Trophoblast cell (in vitro differentiated cells and primary cell): Measurements from ENCODE around the gene ACP2.
A peak's percentile ranks its signal among the peaks of the same experiment; 100 is the strongest.

Source experiments
- DNase-seq, 2 donors: peaks; one replicate each; pipeline ENCODE4 v3.0.0-alpha.2; 2016
- H2AFZ ChIP-seq: 2 replicates; pipeline ENCODE4 v1.6.1; 2013; ENCODE audit warnings: low read length, moderate library complexity, mild to moderate bottlenecking; ENCODE audit not compliant: insufficient read depth, poor library complexity
- H2AK5ac ChIP-seq: 2 replicates; pipeline ENCODE4 v1.6.1; 2013; ENCODE audit warnings: mild to moderate bottlenecking, low read length
- H2BK120ac ChIP-seq: 2 replicates; pipeline ENCODE4 v1.6.1; 2013; ENCODE audit warnings: low read length, mild to moderate bottlenecking, moderate library complexity; ENCODE audit not compliant: insufficient read depth, poor library complexity
- H2BK12ac ChIP-seq: 2 replicates; pipeline ENCODE4 v1.6.1; 2013; ENCODE audit warnings: mild to moderate bottlenecking, low read length, moderate library complexity
- H2BK5ac ChIP-seq: 2 replicates; pipeline ENCODE4 v1.6.1; 2013; ENCODE audit warnings: low read length, low read depth, moderate library complexity, mild to moderate bottlenecking; ENCODE audit not compliant: poor library complexity
- H3K14ac ChIP-seq: 2 replicates; pipeline ENCODE4 v1.6.1; 2013; ENCODE audit warnings: mild to moderate bottlenecking, low read length
- H3K18ac ChIP-seq: 2 replicates; pipeline ENCODE4 v1.6.1; 2013; ENCODE audit warnings: mild to moderate bottlenecking, low read length
- H3K23ac ChIP-seq: 2 replicates; pipeline ENCODE4 v1.6.1; 2013; ENCODE audit warnings: low read length
- H3K27ac ChIP-seq: 2 replicates; pipeline ENCODE4 v1.5.1; 2013; ENCODE audit warnings: low read depth, mild to moderate bottlenecking, inconsistent platforms, low read length, moderate library complexity
- H3K27me3 ChIP-seq: 2 replicates; pipeline ENCODE4 v1.6.1; 2013; ENCODE audit warnings: inconsistent platforms, mild to moderate bottlenecking, low read length, moderate library complexity; ENCODE audit not compliant: insufficient read depth
- H3K36me3 ChIP-seq, 2 experiments: 1 replicate in 1 of 2; 2 replicates in 1 of 2; pipeline ENCODE4 v1.6.1; 2013; ENCODE audit warnings: low read length in 2 of 2, mild to moderate bottlenecking in 2 of 2, moderate library complexity in 1 of 2; ENCODE audit not compliant: insufficient read depth in 2 of 2, control insufficient read depth in 1 of 2
- H3K4ac ChIP-seq: 2 replicates; pipeline ENCODE4 v1.6.1; 2013; ENCODE audit warnings: low read depth, mild to moderate bottlenecking, low read length, moderate library complexity
- H3K4me1 ChIP-seq, 2 experiments: 1 replicate in 1 of 2; 2 replicates in 1 of 2; pipeline ENCODE4 v1.6.1; 2013; ENCODE audit warnings: low read length in 2 of 2, mild to moderate bottlenecking in 2 of 2, moderate library complexity in 1 of 2; ENCODE audit not compliant: insufficient read depth in 2 of 2, control insufficient read depth in 1 of 2
- H3K4me2 ChIP-seq: 2 replicates; pipeline ENCODE4 v1.6.1; 2013; ENCODE audit warnings: inconsistent platforms, mild to moderate bottlenecking, low read length, moderate library complexity
- H3K4me3 ChIP-seq: 2 replicates; pipeline ENCODE4 v1.5.1; 2013; ENCODE audit warnings: mild to moderate bottlenecking, low read depth, low read length, inconsistent platforms
- H3K79me1 ChIP-seq: one replicate; pipeline ENCODE4 v1.6.1; 2013; ENCODE audit warnings: low read length
- H3K79me2 ChIP-seq: 2 replicates; pipeline ENCODE4 v1.6.1; 2013; ENCODE audit warnings: low read length, mild to moderate bottlenecking; ENCODE audit not compliant: control insufficient read depth, insufficient read depth, poor library complexity
- H3K9ac ChIP-seq: 2 replicates; pipeline ENCODE4 v1.6.1; 2013; ENCODE audit warnings: mild to moderate bottlenecking, low read length
- H3K9me3 ChIP-seq: 2 replicates; pipeline ENCODE4 v1.6.1; 2013; ENCODE audit warnings: low read depth, mild to moderate bottlenecking, control low read depth, inconsistent platforms, low read length; ENCODE audit not compliant: insufficient read depth
- H4K12ac ChIP-seq: 2 replicates; pipeline ENCODE4 v1.6.1; 2013; ENCODE audit warnings: low read depth, mild to moderate bottlenecking, low read length, moderate library complexity
- H4K8ac ChIP-seq: 2 replicates; pipeline ENCODE4 v1.6.1; 2013; ENCODE audit warnings: low read depth, mild to moderate bottlenecking, low read length, moderate library complexity
- H4K91ac ChIP-seq: one replicate; pipeline ENCODE4 v1.6.1; 2013; ENCODE audit warnings: low read depth, mild to moderate bottlenecking, low read length, moderate library complexity
- WGBS: extraction: QIAGEN DNeasy Blood & Tissue Kit; methylation state at CpG from one replicate; pipeline ENCODE4 v1.1.7; 2013; ENCODE audit warnings: missing lambda C conversion rate; ENCODE audit not compliant: insufficient read length, insufficient coverage; ENCODE audit errors: extremely low coverage; 5-methylcytosine and 5-hydroxymethylcytosine counted together

ACP2 gene

GRCh38 chr11:47229161-47229560, 19.5 kb downstream of the ACP2 start:
- no CpG with 5 or more reads among the region's 8 CpGs for WGBS
- Histone ChIP-seq H2BK120ac (no peak overlapping the region), H3K79me1 (no peaks in the 10 kb centered on the region), H3K9ac (no peak overlapping the region), H3K23ac (no peak overlapping the region), H3K4me2 (no peak overlapping the region), H4K8ac (no peak overlapping the region), H3K27me3 (no peaks in the 10 kb centered on the region), H4K91ac (no peak overlapping the region), H3K4me3 (no peak overlapping the region), H2AFZ (no peak overlapping the region), H3K4me1 (peaks cover 2 to 4% of the 10 kb centered on the region in 2 experiments), H3K14ac (no peak overlapping the region), H3K79me2 (no peaks in the 10 kb centered on the region), H2AK5ac (no peak overlapping the region), H3K36me3 (peaks cover 0 to 7% of the 10 kb centered on the region in 2 experiments), H2BK12ac (no peak overlapping the region), H3K27ac (no peak overlapping the region), H3K4ac (no peak overlapping the region), H4K12ac (no peak overlapping the region), H3K18ac (no peak overlapping the region), H3K9me3 (no peaks in the 10 kb centered on the region), H2BK5ac (no peak overlapping the region)
- no peak for DNase-seq

- Histone ChIP-seq H3K4ac (no peak overlapping the region), H3K4me3 (no peak overlapping the region), H3K79me2 (no peaks in the 10 kb centered on the region), H2BK12ac (no peak overlapping the region), H2BK5ac (no peak overlapping the region), H4K8ac (no peak overlapping the region), H3K36me3 (peaks cover 0 to 14% of the 10 kb centered on the region in 2 experiments), H3K27me3 (no peaks in the 10 kb centered on the region), H3K9ac (no peak overlapping the region), H2AK5ac (no peak overlapping the region), H2BK120ac (no peak overlapping the region), H3K14ac (no peak overlapping the region), H3K9me3 (no peaks in the 10 kb centered on the region), H2AFZ (no peak overlapping the region), H3K4me2 (no peak overlapping the region), H3K18ac (no peak overlapping the region), H4K12ac (no peak overlapping the region), H3K4me1 (peaks cover 0 to 2% of the 10 kb centered on the region in 2 experiments), H4K91ac (no peak overlapping the region), H3K23ac (no peak overlapping the region), H3K27ac (no peak overlapping the region), H3K79me1 (no peaks in the 10 kb centered on the region)
- 100% methylated on average over 1 of the region's 7 CpGs for WGBS
- DNase-seq: no peak
These were observed 22.8 kb downstream of the ACP2 start for GRCh38 chr11:47225552-47226400.

- H2AFZ ChIP-seq: no peak overlapping the region
- H3K9ac ChIP-seq: no peak overlapping the region
- H3K18ac ChIP-seq: no peak overlapping the region
- no peak overlapping the region for H3K27ac ChIP-seq
- no peak overlapping the region for H2BK120ac ChIP-seq
- no peaks in the 10 kb centered on the region for H3K79me2 ChIP-seq
- no peaks in the 10 kb centered on the region for H3K79me1 ChIP-seq
- H4K12ac ChIP-seq: no peak overlapping the region
- H2BK12ac ChIP-seq: no peak overlapping the region
- H2AK5ac ChIP-seq: no peak overlapping the region
- H3K4me1 ChIP-seq: peaks cover 7 to 10% of the 10 kb centered on the region in 2 experiments
- H3K36me3 ChIP-seq: peaks cover 0 to 10% of the 10 kb centered on the region in 2 experiments
- H4K8ac ChIP-seq: no peak overlapping the region
- no peak overlapping the region for H2BK5ac ChIP-seq
- H3K27me3 ChIP-seq: no peaks in the 10 kb centered on the region
- no peak overlapping the region for H3K4ac ChIP-seq
- H3K4me2 ChIP-seq: no peak overlapping the region
- DNase-seq: no peak
- H3K23ac ChIP-seq: no peak overlapping the region
- no CpG with 5 or more reads among the region's 2 CpGs for WGBS
- H3K14ac ChIP-seq: no peak overlapping the region
- no peak overlapping the region for H3K4me3 ChIP-seq
- no peaks in the 10 kb centered on the region for H3K9me3 ChIP-seq
- H4K91ac ChIP-seq: no peak overlapping the region
These were observed 25.9 kb downstream of the ACP2 start for GRCh38 chr11:47222696-47223095.

- Histone ChIP-seq H2BK120ac (no peak overlapping the region), H4K8ac (no peak overlapping the region), H3K4me2 (peak overlapping the region; percentile 32), H2BK5ac (no peak overlapping the region), H3K9ac (no peak overlapping the region), H3K4me1 (peaks cover 15 to 23% of the 10 kb centered on the region in 2 experiments), H4K91ac (no peak overlapping the region), H3K23ac (no peak overlapping the region), H2AK5ac (no peak overlapping the region), H3K4me3 (no peak overlapping the region), H3K36me3 (peaks cover 0 to 7% of the 10 kb centered on the region in 2 experiments), H3K18ac (no peak overlapping the region), H2BK12ac (no peak overlapping the region), H3K79me2 (peaks cover 2% of the 10 kb centered on the region), H3K27me3 (no peaks in the 10 kb centered on the region), H3K79me1 (peaks cover 2% of the 10 kb centered on the region), H3K4ac (no peak overlapping the region), H3K9me3 (no peaks in the 10 kb centered on the region), H4K12ac (no peak overlapping the region), H2AFZ (no peak overlapping the region), H3K14ac (no peak overlapping the region), H3K27ac (peak overlapping the region; percentile 89)
- no CpG with 5 or more reads among the region's 1 CpG for WGBS
- DNase-seq: no peak
These were observed 28.2 kb downstream of the ACP2 start for GRCh38 chr11:47220401-47220821.
